HUES6 (cell line): ENCODE data around the gene BMPR1B.
A peak's percentile ranks its signal among the peaks of the same experiment; 100 is the strongest.
"Not testable (repeated sequence)": the region's sequence is repeated elsewhere in the genome, so short reads cannot be mapped to it uniquely, and the experiment has no call there.

Source experiments
- H3K27ac ChIP-seq: 2 replicates; pipeline ENCODE4 v1.7.0; 2013; ENCODE audit warnings: low read depth, mild to moderate bottlenecking, low read length, inconsistent platforms
- H3K27me3 ChIP-seq: 2 replicates; pipeline ENCODE4 v1.6.1; 2013; ENCODE audit warnings: low read length; ENCODE audit not compliant: control insufficient read depth, insufficient read depth
- H3K36me3 ChIP-seq: 2 replicates; pipeline ENCODE4 v1.6.1; 2013; ENCODE audit warnings: low read length; ENCODE audit not compliant: control insufficient read depth, insufficient read depth
- H3K4me1 ChIP-seq: 2 replicates; pipeline ENCODE4 v1.6.1; 2013; ENCODE audit warnings: low read length; ENCODE audit not compliant: control insufficient read depth, insufficient read depth
- H3K4me3 ChIP-seq: 2 replicates; pipeline ENCODE4 v1.5.1; 2013; ENCODE audit warnings: low read depth, low read length
- H3K9ac ChIP-seq: one replicate; pipeline ENCODE4 v1.6.1; 2013; ENCODE audit warnings: mild to moderate bottlenecking, low read length
- H3K9me3 ChIP-seq: 2 replicates; pipeline ENCODE4 v1.6.1; 2013; ENCODE audit warnings: low read depth, low read length; ENCODE audit not compliant: control insufficient read depth, insufficient read depth

BMPR1B gene

GRCh38 chr4:94833394-94833793, 75.6 kb downstream of the BMPR1B start:
- Histone ChIP-seq H3K27ac (no peak overlapping the region), H3K27me3 (no peaks in the 10 kb centered on the region), H3K9ac (no peak overlapping the region), H3K9me3 (no peaks in the 10 kb centered on the region), H3K4me1 (0 out of 2 replicates have a peak, but pooled peaks cover 3% of the 10 kb centered on the region), H3K36me3 (no peaks in the 10 kb centered on the region), H3K4me3 (no peak overlapping the region)

- Histone ChIP-seq H3K4me1 (0 out of 2 replicates have a peak, but pooled peaks cover 3% of the 10 kb centered on the region), H3K9ac (no peak overlapping the region), H3K36me3 (no peaks in the 10 kb centered on the region), H3K4me3 (no peak overlapping the region), H3K9me3 (no peaks in the 10 kb centered on the region), H3K27ac (no peak overlapping the region), H3K27me3 (no peaks in the 10 kb centered on the region)
These were observed 76.7 kb downstream of the BMPR1B start for GRCh38 chr4:94834501-94834900.

GRCh38 chr4:94841166-94841863, 83.6 kb downstream of the BMPR1B start:
- H3K36me3 ChIP-seq, H3K9me3 ChIP-seq, H3K27ac ChIP-seq, H3K27me3 ChIP-seq, H3K4me1 ChIP-seq: not testable (repeated sequence)
- Histone ChIP-seq H3K4me3 (peak overlapping the region; percentile 35), H3K9ac (peak overlapping the region; percentile 33)

DNA sequence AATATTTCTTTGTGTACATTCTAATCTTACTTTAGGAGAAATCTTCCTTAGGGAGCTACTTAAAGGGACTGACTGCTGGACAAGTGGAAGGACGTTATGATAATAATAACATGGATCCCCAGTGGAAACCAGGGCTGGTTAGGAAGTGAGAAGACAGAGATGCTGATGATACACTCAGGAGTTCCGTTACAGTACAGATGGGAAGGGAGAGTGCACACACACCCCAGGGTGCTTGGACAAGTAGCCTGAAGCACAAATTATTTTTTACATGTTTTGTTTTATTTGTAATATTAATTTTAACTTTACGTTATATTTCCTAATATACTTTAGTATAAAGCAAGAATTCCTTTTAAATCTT, 84.1 kb downstream of the BMPR1B start:
- no peaks in the 10 kb centered on the region for H3K4me1 ChIP-seq
- peaks cover 4% of the 10 kb centered on the region; the same call in 1 of the 2 replicates for H3K9me3 ChIP-seq
- 0 out of 2 replicates have a peak overlapping the region, but pooled peaks have one; percentile 35 for H3K4me3 ChIP-seq
- H3K27me3 ChIP-seq = no peaks in the 10 kb centered on the region
- H3K9ac ChIP-seq = no peak overlapping the region
- no peaks in the 10 kb centered on the region for H3K36me3 ChIP-seq
- H3K27ac ChIP-seq = no peak overlapping the region

DNA sequence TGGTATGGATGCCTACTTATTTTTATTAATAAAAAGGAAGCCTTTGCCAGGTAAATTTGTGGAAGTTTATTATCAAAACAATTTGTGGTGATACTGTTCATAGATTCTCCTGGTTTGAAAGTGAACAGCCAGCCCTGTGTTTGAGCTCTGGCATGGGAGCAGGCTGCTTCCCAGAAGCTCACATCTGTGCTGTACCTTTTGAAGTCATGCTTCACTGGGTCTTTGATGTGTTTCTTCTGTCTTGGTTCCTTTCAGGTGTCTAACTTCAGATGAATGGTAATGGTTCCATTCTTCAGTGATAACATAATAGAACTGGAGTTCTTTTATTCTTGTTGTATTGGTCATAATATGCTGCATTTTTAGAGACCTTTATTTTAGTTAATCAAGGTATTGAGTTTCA, 85.5 kb downstream of the BMPR1B start:
- H3K9ac ChIP-seq = no peak overlapping the region
- peaks cover 4% of the 10 kb centered on the region; the same call in 1 of the 2 replicates for H3K9me3 ChIP-seq
- H3K27ac ChIP-seq = no peak overlapping the region
- H3K27me3 ChIP-seq = no peaks in the 10 kb centered on the region
- no peaks in the 10 kb centered on the region for H3K36me3 ChIP-seq
- H3K4me3 ChIP-seq = no peak overlapping the region
- no peaks in the 10 kb centered on the region for H3K4me1 ChIP-seq

- H3K36me3 ChIP-seq = no peaks in the 10 kb centered on the region
- H3K4me1 ChIP-seq = no peaks in the 10 kb centered on the region
- no peak overlapping the region for H3K9ac ChIP-seq
- H3K4me3 ChIP-seq = no peak overlapping the region
- no peak overlapping the region for H3K27ac ChIP-seq
- no peaks in the 10 kb centered on the region for H3K27me3 ChIP-seq
- H3K9me3 ChIP-seq = peaks cover 4% of the 10 kb centered on the region; the same call in 1 of the 2 replicates
These were observed 90.6 kb downstream of the BMPR1B start for GRCh38 chr4:94848326-94848725.

DNA sequence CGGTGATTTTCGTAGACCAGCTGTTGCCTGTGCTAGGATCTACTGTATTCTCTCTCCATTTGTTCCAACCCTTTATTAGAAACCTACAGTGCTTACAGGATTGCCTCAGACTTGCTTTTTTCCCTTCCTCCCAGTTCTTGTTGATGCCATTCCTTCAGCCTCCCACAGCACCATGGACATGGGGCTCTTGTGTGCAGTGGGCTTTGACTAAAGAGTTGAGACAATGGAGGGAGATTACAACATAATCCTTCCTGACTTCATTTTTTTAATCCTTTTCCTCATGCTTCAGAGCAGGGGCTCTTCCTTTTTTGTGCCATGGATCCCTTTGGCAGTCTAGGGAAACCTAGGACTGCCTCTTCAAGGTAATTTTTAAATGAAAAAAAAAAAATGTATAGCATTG, 92.1 kb downstream of the BMPR1B start:
- H3K9ac ChIP-seq = no peak overlapping the region
- H3K9me3 ChIP-seq = peaks cover 4% of the 10 kb centered on the region; the same call in 1 of the 2 replicates
- no peaks in the 10 kb centered on the region for H3K4me1 ChIP-seq
- no peak overlapping the region for H3K27ac ChIP-seq
- no peaks in the 10 kb centered on the region for H3K27me3 ChIP-seq
- H3K4me3 ChIP-seq = no peak overlapping the region
- no peaks in the 10 kb centered on the region for H3K36me3 ChIP-seq

- Histone ChIP-seq H3K27me3 (no peaks in the 10 kb centered on the region), H3K4me3 (no peak overlapping the region), H3K4me1 (no peaks in the 10 kb centered on the region), H3K27ac (no peak overlapping the region), H3K9me3 (no peaks in the 10 kb centered on the region), H3K9ac (no peak overlapping the region), H3K36me3 (no peaks in the 10 kb centered on the region)
These were observed 94.9 kb downstream of the BMPR1B start for GRCh38 chr4:94852616-94853015.

DNA sequence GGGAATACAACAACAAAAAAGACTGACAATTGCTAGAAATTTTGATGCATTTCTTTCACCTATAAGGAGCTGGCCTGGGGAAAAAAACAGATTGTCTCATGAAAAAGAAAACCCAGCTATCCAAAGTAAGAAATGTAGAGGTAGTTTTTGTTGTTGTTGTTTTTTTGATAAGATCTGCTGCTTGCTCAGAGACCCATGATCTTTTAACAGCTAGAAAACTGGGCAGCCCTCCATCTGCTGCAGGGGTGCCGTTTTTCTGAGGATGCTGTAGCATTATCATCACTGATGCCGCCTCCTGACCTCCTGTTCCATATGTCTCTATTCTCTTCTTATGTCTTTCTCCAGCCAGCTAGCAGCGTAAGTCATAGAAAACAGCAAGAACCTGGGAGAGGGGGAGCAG, 98.3 kb downstream of the BMPR1B start:
- Histone ChIP-seq H3K4me1 (no peaks in the 10 kb centered on the region), H3K9me3 (no peaks in the 10 kb centered on the region), H3K27me3 (no peaks in the 10 kb centered on the region), H3K4me3 (no peak overlapping the region), H3K9ac (no peak overlapping the region), H3K36me3 (no peaks in the 10 kb centered on the region), H3K27ac (no peak overlapping the region)

DNA sequence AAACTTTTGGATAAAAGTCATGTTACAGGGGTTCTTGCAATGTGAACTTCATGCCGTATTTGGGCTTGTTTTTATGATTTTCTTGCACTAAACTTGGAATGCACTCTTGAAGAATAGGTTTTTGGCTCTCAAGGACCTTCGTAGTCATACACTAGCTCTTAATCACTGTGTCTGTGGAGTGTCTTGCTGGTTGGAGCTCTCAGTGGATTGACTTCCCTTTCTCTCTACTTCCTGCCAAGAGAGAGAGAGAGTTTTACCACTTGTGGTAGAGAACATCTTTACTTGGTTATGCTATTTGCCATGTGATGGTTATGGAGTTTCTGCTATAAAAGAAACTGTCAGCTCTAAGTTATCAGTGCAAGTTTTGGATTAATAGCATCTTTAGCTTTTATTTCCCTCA, 112.4 kb downstream of the BMPR1B start:
- Histone ChIP-seq H3K4me1 (no peaks in the 10 kb centered on the region), H3K36me3 (no peaks in the 10 kb centered on the region), H3K4me3 (no peak overlapping the region), H3K9me3 (no peaks in the 10 kb centered on the region), H3K27ac (no peak overlapping the region), H3K9ac (no peak overlapping the region), H3K27me3 (no peaks in the 10 kb centered on the region)

DNA sequence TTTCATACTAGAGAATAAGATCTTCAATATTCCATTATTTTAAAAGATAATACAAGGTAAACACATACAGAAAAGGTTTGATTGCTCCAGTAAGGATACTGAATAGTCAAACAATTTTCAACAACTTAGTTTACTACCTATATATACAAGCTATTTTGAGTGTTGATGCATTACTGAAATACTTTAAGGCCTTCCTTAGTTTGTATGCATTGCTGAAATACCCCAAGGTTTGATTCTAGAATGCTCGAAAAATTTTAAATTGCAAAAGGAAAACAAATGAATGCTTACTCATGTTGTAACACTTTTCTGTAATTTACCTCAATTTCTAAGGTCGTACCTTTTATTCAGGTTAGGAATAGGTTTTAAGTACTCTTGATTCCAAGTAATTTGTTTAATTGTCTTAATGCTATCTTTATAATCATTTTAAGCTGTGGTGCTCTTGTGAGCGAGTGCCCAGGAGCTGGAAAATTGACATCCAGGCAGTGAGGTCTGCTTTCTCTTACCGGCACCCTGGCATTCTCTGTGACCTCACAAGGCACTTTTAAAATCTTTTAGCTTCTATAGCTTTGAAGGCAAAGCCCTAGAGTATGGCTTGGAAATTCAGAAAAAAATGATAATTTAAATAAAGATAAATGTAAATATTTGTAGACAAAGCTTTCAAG, 114.0 kb downstream of the BMPR1B start:
- Histone ChIP-seq H3K9me3 (no peaks in the 10 kb centered on the region), H3K9ac (no peak overlapping the region), H3K36me3 (no peaks in the 10 kb centered on the region), H3K27ac (no peak overlapping the region), H3K4me3 (no peak overlapping the region), H3K4me1 (no peaks in the 10 kb centered on the region), H3K27me3 (no peaks in the 10 kb centered on the region)
